Aorta (tissue), 5 donors: ENCODE results near the gene ABCC6. TPM values are rescaled to one million over a fixed set of nuclear protein-coding genes. Genes with fewer than 3 reads are reported as not detected.
"Not testable (repeated sequence)": the region's sequence is repeated elsewhere in the genome, so short reads cannot be mapped to it uniquely, and the experiment has no call there.

ENCODE experiments used
- ATAC-seq: fragments of 200-7000 bp; cut with Tn5 transposase; one replicate; pipeline ENCODE4 v1.9.1; 2022; ENCODE audit warnings: moderate library complexity; ENCODE audit not compliant: low FRiP score
- DNase-seq, 2 donors: peaks; one replicate each; pipeline ENCODE4 v3.0.0-alpha.2; 2020
- H3K27ac ChIP-seq, 2 donors: one replicate each; pipeline ENCODE4 v1.5.1; 2013; ENCODE audit warnings: low read length in 2 of 2, mild to moderate bottlenecking in 2 of 2, moderate library complexity in 2 of 2, control low read depth in 1 of 2, inconsistent platforms in 1 of 2, low read depth in 1 of 2
- H3K27me3 ChIP-seq, 2 donors: one replicate each; pipeline ENCODE4 v1.6.1; 2013; ENCODE audit warnings: control low read depth in 1 of 2, low read length in 1 of 2, mild to moderate bottlenecking in 1 of 2, moderate library complexity in 1 of 2; ENCODE audit not compliant: insufficient read depth in 2 of 2, control insufficient read depth in 1 of 2
- H3K36me3 ChIP-seq, 2 donors: one replicate each; pipeline ENCODE4 v1.6.1; 2013; ENCODE audit warnings: control low read depth in 1 of 2, low read length in 1 of 2, mild to moderate bottlenecking in 1 of 2; ENCODE audit not compliant: insufficient read depth in 2 of 2, control insufficient read depth in 1 of 2
- H3K4me1 ChIP-seq, 2 donors: one replicate each; pipeline ENCODE4 v1.6.1; 2013; ENCODE audit warnings: low read length in 2 of 2, control low read depth in 1 of 2, mild to moderate bottlenecking in 1 of 2, moderate library complexity in 1 of 2; ENCODE audit not compliant: insufficient read depth in 2 of 2, control insufficient read depth in 1 of 2
- H3K4me3 ChIP-seq, 2 donors: one replicate each; pipeline ENCODE4 v1.5.1; 2013; ENCODE audit warnings: low read length in 2 of 2, control low read depth in 1 of 2, mild to moderate bottlenecking in 1 of 2
- H3K9me3 ChIP-seq: one replicate; pipeline ENCODE4 v1.6.1; 2013; ENCODE audit warnings: mild to moderate bottlenecking, low read length; ENCODE audit not compliant: control insufficient read depth
- WGBS, 2 donors: extraction: QIAGEN DNeasy Blood & Tissue Kit; methylation state at CpG; one replicate each; pipeline ENCODE4 v1.1.7; 2013; 5-methylcytosine and 5-hydroxymethylcytosine counted together
- intact Hi-C, 2 donors: fragments of 100-400 bp; cut with DNase I; formaldehyde crosslinking; loops; one replicate each; pipeline versions ENCODE4 v1.14.2 to v1.15.0; 2022
- polyA plus RNA-seq, 2 donors: library from polyadenylated mRNA; stranded (reverse); fragments of 200-250 nt; gene quantifications; one replicate each; pipeline ENCODE4 v1.2.3, GENCODE V29; 2013
- total RNA-seq, 2 donors: library from RNA; stranded (reverse); fragmentation: NEBNext Ultra II Directional; extraction: Animal tissue kit (Norgen Biotek cat#: 25700); gene quantifications; one replicate each; pipeline ENCODE4 v1.2.1, GENCODE V29; 2021
- donor health status: healthy with polysubstance abuse.
- donor health status: Bipolar disorder and iron deficiency.
- donor health status: DM: no; HTN: no; CAD: no.
- donor health status: DM: no; HTN: no; CAD: no.
- donor health status: DM: yes; HTN: yes; CAD: no.

ABCC6 gene
- total and polyA plus RNA-seq, 4 donors, result 0.20 to 4.6 (median 2.4) TPM

GRCh38 chr16:16259971-16260370 lies 36.7 kb upstream of the ABCC6 start:
- H3K4me1 ChIP-seq, H3K4me3 ChIP-seq, DNase-seq, H3K36me3 ChIP-seq, H3K27ac ChIP-seq, H3K27me3 ChIP-seq, intact Hi-C loops, H3K9me3 ChIP-seq, ATAC-seq: not testable (repeated sequence)
- WGBS, 2 donors, result 100% methylated on average over 1 of the region's 4 CpGs; no CpG with 5 or more reads in 1 of the 2 donors

- H3K9me3 ChIP-seq, H3K36me3 ChIP-seq, H3K4me3 ChIP-seq, H3K4me1 ChIP-seq, intact Hi-C loops, H3K27ac ChIP-seq, H3K27me3 ChIP-seq: not testable (repeated sequence)
- ATAC-seq (peak; percentile 69), DNase-seq (peak in 1 of 2 donors; percentile 62)
- WGBS, 2 donors, result 8 to 11% methylated on average over 5 to 7 of the region's 7 CpGs
Measured at GRCh38 chr16:16258822-16259221, 35.5 kb upstream of the ABCC6 start.

- H3K4me1 ChIP-seq, H3K36me3 ChIP-seq, DNase-seq, H3K9me3 ChIP-seq, ATAC-seq, intact Hi-C loops, H3K27me3 ChIP-seq, H3K27ac ChIP-seq, H3K4me3 ChIP-seq: not testable (repeated sequence)
- WGBS, 2 donors, result 13 to 40% methylated on average over 1 to 2 of the region's 2 CpGs
Measured at GRCh38 chr16:16257301-16257923, 34.1 kb upstream of the ABCC6 start.

GRCh38 chr16:16252377-16252776 lies 29.1 kb upstream of the ABCC6 start:
- intact Hi-C loops, H3K27ac ChIP-seq, H3K9me3 ChIP-seq, ATAC-seq, H3K27me3 ChIP-seq, H3K36me3 ChIP-seq, H3K4me3 ChIP-seq, DNase-seq, H3K4me1 ChIP-seq: not testable (repeated sequence)
- no CpG with 5 or more reads among the region's 5 CpGs for WGBS, 2 donors

- ATAC-seq, intact Hi-C loops, H3K9me3 ChIP-seq, H3K36me3 ChIP-seq, DNase-seq, H3K4me1 ChIP-seq, H3K4me3 ChIP-seq, H3K27ac ChIP-seq, H3K27me3 ChIP-seq: not testable (repeated sequence)
- WGBS, 2 donors, result 10 to 11% methylated on average over 3 of the region's 7 CpGs
Measured at GRCh38 chr16:16249621-16250330, 26.5 kb upstream of the ABCC6 start.

GRCh38 chr16:16247439-16247838 lies 24.1 kb upstream of the ABCC6 start:
- ATAC-seq, DNase-seq, intact Hi-C loops, H3K4me3 ChIP-seq, H3K27me3 ChIP-seq, H3K36me3 ChIP-seq, H3K9me3 ChIP-seq, H3K27ac ChIP-seq, H3K4me1 ChIP-seq: not testable (repeated sequence)
- WGBS, 2 donors, result no CpG with 5 or more reads among the region's 3 CpGs

GRCh38 chr16:16246578-16247262 lies 23.4 kb upstream of the ABCC6 start:
- not testable (repeated sequence) for ATAC-seq

GRCh38 chr16:16243886-16244285 lies 20.6 kb upstream of the ABCC6 start:
- ATAC-seq, H3K9me3 ChIP-seq, H3K36me3 ChIP-seq, DNase-seq, H3K4me3 ChIP-seq, intact Hi-C loops, H3K4me1 ChIP-seq, H3K27ac ChIP-seq, H3K27me3 ChIP-seq: not testable (repeated sequence)
- WGBS, 2 donors, result 93 to 96% methylated on average over 9 to 11 of the region's 11 CpGs

More at GRCh38 chr16:16246578-16247262, 23.4 kb upstream of the ABCC6 start:
- H3K9me3 ChIP-seq, H3K27me3 ChIP-seq, H3K4me3 ChIP-seq, intact Hi-C loops, H3K36me3 ChIP-seq, DNase-seq, H3K4me1 ChIP-seq, H3K27ac ChIP-seq: not testable (repeated sequence)
- 60 to 64% methylated on average over 3 to 5 of the region's 8 CpGs for WGBS, 2 donors
